Hepatocyte (in vitro differentiated cells): Measurements from ENCODE around the gene PARP1.

Experiments used
- EZH2phosphoT487 ChIP-seq: fragments of 200-600 bp; sonication (generic); IDR thresholded peaks from one replicate; pipeline ENCODE4 v1.6.1; 2018; ENCODE audit warnings: antibody characterized with exemption, mild to moderate bottlenecking, low read depth, moderate library complexity; ENCODE audit not compliant: unreplicated experiment, severe bottlenecking
- TF ChIP-seq, protein P1 (sequence below): fragments of 200-600 bp; sonication (generic); IDR thresholded peaks from 2 replicates; pipeline ENCODE4 v1.5.1; 2016; ENCODE audit warnings: antibody characterized with exemption, mild to moderate bottlenecking; ENCODE audit not compliant: poor library complexity

DNA sequence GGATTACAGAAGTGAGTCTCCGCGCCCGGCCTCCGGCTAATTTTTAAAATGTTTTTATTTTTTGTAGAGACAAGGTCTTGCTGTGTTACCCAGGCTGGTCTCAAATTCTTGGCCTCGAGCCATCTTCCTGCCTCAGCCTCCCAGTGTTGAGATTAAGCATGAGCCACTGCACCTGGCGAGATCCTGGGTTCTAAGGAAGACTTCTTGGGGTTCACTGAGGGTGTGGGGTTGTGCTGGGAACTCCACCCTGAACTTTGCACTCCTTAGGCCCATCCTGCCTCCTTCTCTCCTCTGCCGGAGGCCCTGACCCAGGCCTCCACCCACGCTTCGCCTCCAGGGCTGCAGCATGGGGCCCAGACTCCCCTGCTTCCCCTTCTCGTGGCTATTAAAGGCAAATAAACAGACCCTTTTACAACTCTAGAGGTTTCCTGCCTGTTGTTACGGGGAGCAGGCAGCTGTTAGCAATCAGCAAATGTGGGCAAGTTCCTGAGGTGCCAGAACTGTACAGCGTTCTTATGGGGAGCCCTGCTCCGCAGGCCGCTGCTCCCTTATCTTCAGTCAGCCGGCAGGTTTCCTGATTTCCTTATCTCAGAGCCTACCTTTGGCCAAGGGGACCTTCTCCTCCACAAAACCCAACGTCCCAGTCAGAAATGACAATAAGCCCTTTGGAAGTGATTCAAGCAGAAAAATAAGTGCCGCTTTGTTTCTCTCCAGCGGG lies 57.9 kb downstream of the PARP1 start:
- TF ChIP-seq, protein P1, sequence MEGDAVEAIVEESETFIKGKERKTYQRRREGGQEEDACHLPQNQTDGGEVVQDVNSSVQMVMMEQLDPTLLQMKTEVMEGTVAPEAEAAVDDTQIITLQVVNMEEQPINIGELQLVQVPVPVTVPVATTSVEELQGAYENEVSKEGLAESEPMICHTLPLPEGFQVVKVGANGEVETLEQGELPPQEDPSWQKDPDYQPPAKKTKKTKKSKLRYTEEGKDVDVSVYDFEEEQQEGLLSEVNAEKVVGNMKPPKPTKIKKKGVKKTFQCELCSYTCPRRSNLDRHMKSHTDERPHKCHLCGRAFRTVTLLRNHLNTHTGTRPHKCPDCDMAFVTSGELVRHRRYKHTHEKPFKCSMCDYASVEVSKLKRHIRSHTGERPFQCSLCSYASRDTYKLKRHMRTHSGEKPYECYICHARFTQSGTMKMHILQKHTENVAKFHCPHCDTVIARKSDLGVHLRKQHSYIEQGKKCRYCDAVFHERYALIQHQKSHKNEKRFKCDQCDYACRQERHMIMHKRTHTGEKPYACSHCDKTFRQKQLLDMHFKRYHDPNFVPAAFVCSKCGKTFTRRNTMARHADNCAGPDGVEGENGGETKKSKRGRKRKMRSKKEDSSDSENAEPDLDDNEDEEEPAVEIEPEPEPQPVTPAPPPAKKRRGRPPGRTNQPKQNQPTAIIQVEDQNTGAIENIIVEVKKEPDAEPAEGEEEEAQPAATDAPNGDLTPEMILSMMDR: no peak
- TF ChIP-seq EZH2phosphoT487: no peak
